HepG2 (cell line): ENCODE measurements around the gene FETUB. TPM values are rescaled to one million over a fixed set of nuclear protein-coding genes. Genes with fewer than 3 reads are reported as not detected.
"Not testable (repeated sequence)": the region's sequence is repeated elsewhere in the genome, so short reads cannot be mapped to it uniquely, and the experiment has no call there.

Experiments used
- BRCA1 ChIP-seq: sonication (generic); formaldehyde crosslinking; IDR thresholded peaks from 2 replicates; pipeline ENCODE4 v1.4.0; 2020; ENCODE audit warnings: missing genetic modification reagents
- EP300 ChIP-seq, 3 experiments: sonication (generic) in 1 of 3; formaldehyde crosslinking in 1 of 3; IDR thresholded peaks; 2 replicates each; pipeline versions ENCODE4 v1.5.1 to v1.6.1; 2011 to 2020; ENCODE audit warnings: low read depth in 2 of 3, low read length in 2 of 3, borderline replicate concordance in 1 of 3, improper control_type of control experiment in 1 of 3, mild to moderate bottlenecking in 1 of 3, missing genetic modification reagents in 1 of 3, moderate library complexity in 1 of 3
- ESRRA ChIP-seq: sonication (generic); formaldehyde crosslinking; IDR thresholded peaks from 2 replicates; pipeline ENCODE4 v1.5.1; 2020; ENCODE audit warnings: mild to moderate bottlenecking, low read depth, missing genetic modification reagents
- FOXP1 ChIP-seq, 2 experiments: fragments of 450-650 bp in 1 of 2; IDR thresholded peaks; 2 replicates each; pipeline ENCODE4 v1.6.1; 2017 to 2018; ENCODE audit warnings: antibody characterized with exemption in 1 of 2
- HNF4A ChIP-seq: sonication (generic); formaldehyde crosslinking; IDR thresholded peaks from 2 replicates; pipeline ENCODE4 v1.4.0; 2020; ENCODE audit warnings: missing genetic modification reagents
- JUN ChIP-seq: sonication (generic); formaldehyde crosslinking; IDR thresholded peaks from 2 replicates; pipeline ENCODE4 v1.4.0; 2020; ENCODE audit warnings: mild to moderate bottlenecking, missing genetic modification reagents
- LCORL ChIP-seq, 2 experiments: fragments of 450-650 bp in 1 of 2; sonication (generic) in 1 of 2; formaldehyde crosslinking in 1 of 2; IDR thresholded peaks; 2 replicates each; pipeline versions ENCODE4 v1.5.0 to v1.6.1; 2017 to 2020; ENCODE audit warnings: antibody characterized with exemption in 1 of 2, missing genetic modification reagents in 1 of 2
- MAX ChIP-seq: IDR thresholded peaks from 2 replicates; pipeline ENCODE4 v1.6.1; 2012; ENCODE audit warnings: inconsistent platforms
- PATZ1 ChIP-seq: sonication (generic); formaldehyde crosslinking; IDR thresholded peaks from 2 replicates; pipeline ENCODE4 v1.4.0; 2020; ENCODE audit warnings: missing genetic modification reagents
- POGK ChIP-seq: sonication (generic); formaldehyde crosslinking; conservative IDR thresholded peaks from 2 replicates; pipeline ENCODE4 v1.8.0; 2022; ENCODE audit warnings: mild to moderate bottlenecking, moderate library complexity, missing genetic modification reagents
- SOX13 ChIP-seq, 3 experiments: fragments of 450-650 bp in 1 of 3; sonication (generic) in 1 of 3; formaldehyde crosslinking in 1 of 3; IDR thresholded peaks in 2 of 3; conservative IDR thresholded peaks in 1 of 3; 2 replicates each; pipeline versions ENCODE4 v1.5.0 to v1.6.1; 2016 to 2020; ENCODE audit warnings: antibody characterized with exemption in 1 of 3, mild to moderate bottlenecking in 1 of 3, missing compliant biosample characterization in 1 of 3, missing genetic modification reagents in 1 of 3, moderate library complexity in 1 of 3
- SOX5 ChIP-seq: IDR thresholded peaks from 2 replicates; pipeline ENCODE4 v1.6.1; 2016; ENCODE audit warnings: borderline replicate concordance
- STAG1 ChIP-seq: sonication (generic); formaldehyde crosslinking; IDR thresholded peaks from 2 replicates; pipeline ENCODE4 v1.4.0; 2020; ENCODE audit warnings: missing genetic modification reagents
- STAT6 ChIP-seq: sonication (generic); formaldehyde crosslinking; IDR thresholded peaks from 2 replicates; pipeline ENCODE4 v1.4.0; 2020; ENCODE audit warnings: missing genetic modification reagents, mild to moderate bottlenecking, borderline replicate concordance
- ZBTB33 ChIP-seq: sonication (generic); formaldehyde crosslinking; IDR thresholded peaks from 2 replicates; pipeline ENCODE4 v1.4.0; 2020; ENCODE audit warnings: missing genetic modification reagents
- ZNF331 ChIP-seq: sonication (generic); formaldehyde crosslinking; IDR thresholded peaks from 2 replicates; pipeline ENCODE4 v1.4.0; 2020; ENCODE audit warnings: missing genetic modification reagents
- ZNF501 ChIP-seq: sonication (generic); formaldehyde crosslinking; IDR thresholded peaks from 2 replicates; pipeline ENCODE4 v1.5.1; 2020; ENCODE audit warnings: mild to moderate bottlenecking, moderate library complexity, missing genetic modification reagents
- ZNF644 ChIP-seq: IDR thresholded peaks from 2 replicates; pipeline ENCODE4 v1.6.1; 2016; ENCODE audit warnings: low read depth
- ZSCAN25 ChIP-seq: sonication (generic); formaldehyde crosslinking; IDR thresholded peaks from 2 replicates; pipeline ENCODE4 v1.8.0; 2022; ENCODE audit warnings: mild to moderate bottlenecking, missing genetic modification reagents
- polyA plus RNA-seq, 8 experiments: library from polyadenylated mRNA; depleted of rRNA in 3 of 8; stranded (reverse) in 7 of 8; unstranded in 1 of 8; fragments of >200 nt; fragmentation: Illumina TruSeq in 4 of 8; extraction: Trizol in 4 of 8; gene quantifications; 2 replicates each; pipeline versions ENCODE4 v1.2.1 to v1.2.3, GENCODE V29; 2011 to 2016; ENCODE audit warnings: low read depth in 4 of 8, missing spikeins in 1 of 8, mixed read lengths in 1 of 8; ENCODE audit not compliant: insufficient read depth in 1 of 8
- total RNA-seq, 5 experiments: library from RNA; depleted of rRNA; stranded (reverse); fragments of >200 nt; fragmentation: Illumina TruSeq; extraction: Trizol; gene quantifications; 2 replicates each; pipeline ENCODE4 v1.2.3, GENCODE V29; 2016; ENCODE audit warnings: low read depth in 1 of 5

FETUB gene
- total and polyA plus RNA-seq, 2 of the 13 experiments (the other 11 are each of a cell fraction or from before 2014, with no cell fraction given), result 2.1 to 4.4 TPM

- peak; percentile 60 for TF ChIP-seq MAX
- TF ChIP-seq SOX13, LCORL (IDR thresholded peaks at IDR 0.05): not testable (repeated sequence)
- peak in 1 of 2 experiments; percentile 85; a peak in 2 of 4 replicates for TF ChIP-seq SOX13 (CRISPR knock-in tag; conservative IDR thresholded peaks at IDR 0.05 in 1 of 2, IDR thresholded peaks at IDR 0.05 in 1 of 2)
- 0 out of 2 replicates have a peak, but pooled peaks have one; percentile 52 for TF ChIP-seq STAT6 (CRISPR knock-in tag)
- TF ChIP-seq BRCA1 (CRISPR knock-in tag), result peak; percentile 83; the same call in 1 of the 2 replicates
- TF ChIP-seq POGK (CRISPR knock-in tag), result 0 out of 2 replicates have a peak, but pooled peaks have one; percentile 72
- TF ChIP-seq JUN (CRISPR knock-in tag), result 0 out of 2 replicates have a peak, but pooled peaks have one; percentile 56
- peak; percentile 58; the same call in 1 of the 2 replicates for TF ChIP-seq ZNF331 (CRISPR knock-in tag)
- peak; percentile 55; the same call in 1 of the 2 replicates for TF ChIP-seq ZSCAN25
- peak; percentile 63; the same call in 1 of the 2 replicates for TF ChIP-seq ZBTB33 (CRISPR knock-in tag)
- TF ChIP-seq ZNF644, result 0 out of 2 replicates have a peak, but pooled peaks have one; percentile 14
- peak; percentile 89 for TF ChIP-seq SOX5
- TF ChIP-seq HNF4A (CRISPR knock-in tag), result peak; percentile 87
- peak in 1 of 2 experiments; percentile 81; a peak in 2 of 4 replicates for TF ChIP-seq EP300 (IDR thresholded peaks at IDR 0.05; ENCODE audit: low read depth in 2 of 2, low read length in 2 of 2)
- TF ChIP-seq EP300 (CRISPR knock-in tag; IDR thresholded peaks at IDR 0.05; ENCODE audit: borderline replicate concordance), result peak; percentile 43; the same call in 1 of the 2 replicates
- TF ChIP-seq STAG1, result peak; percentile 53
- TF ChIP-seq PATZ1 (CRISPR knock-in tag), result peak; percentile 71; the same call in 1 of the 2 replicates
- peak; percentile 50; the same call in 1 of the 2 replicates for TF ChIP-seq LCORL (CRISPR knock-in tag; IDR thresholded peaks at IDR 0.05)
- 0 out of 2 replicates have a peak, but pooled peaks have one; percentile 21 for TF ChIP-seq ZNF501 (CRISPR knock-in tag)
- peak; percentile 81 for TF ChIP-seq ESRRA (CRISPR knock-in tag)
- peak; percentile 98 for TF ChIP-seq FOXP1 (IDR thresholded peaks at IDR 0.05)
- TF ChIP-seq FOXP1 (CRISPR knock-in tag; IDR thresholded peaks at IDR 0.05), result peak; percentile 100
Measured at GRCh38 chr3:186634207-186634606, 6.0 kb upstream of the FETUB start (continued).
